Measurements from ENCODE around the gene NUP214. TPM values are rescaled to one million over a fixed set of nuclear protein-coding genes. Genes with fewer than 3 reads are reported as not detected.

NUP214 gene
- total RNA-seq, 1 experiment from 2014 or later, result 25.6 TPM

DNA sequence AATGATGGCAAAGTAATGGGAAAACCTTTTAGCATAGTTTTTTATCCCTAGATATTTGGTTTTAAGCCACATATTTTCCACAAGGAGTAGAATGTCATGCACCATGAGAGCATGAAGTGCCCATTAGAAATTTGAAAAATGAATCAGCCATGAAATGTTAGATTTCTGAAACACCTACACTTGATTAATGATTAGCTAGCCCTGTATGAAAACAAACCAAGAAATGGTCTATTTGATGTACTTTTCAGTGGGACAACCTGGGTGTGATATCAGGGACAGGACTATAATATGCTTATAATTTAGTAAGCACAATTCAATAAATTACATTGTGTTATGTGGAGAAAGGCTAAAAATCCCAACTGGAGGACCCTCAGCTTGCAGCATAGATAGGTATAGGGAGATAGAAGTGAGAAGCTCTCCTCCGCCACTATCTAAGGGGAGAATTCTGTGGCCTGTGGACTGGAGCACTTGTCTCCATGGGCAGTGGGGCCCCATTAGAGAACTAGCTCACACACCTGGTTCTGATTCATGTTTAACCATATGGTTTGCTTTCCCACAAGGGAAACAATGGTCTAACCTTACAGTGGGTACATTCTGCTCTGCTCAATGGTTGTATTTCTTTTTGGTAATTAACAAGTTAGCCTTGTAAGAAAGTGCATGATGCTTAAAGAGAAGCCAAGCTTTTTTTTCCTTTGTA is 35.2 kb downstream of the NUP214 start:
- CTCF ChIA-PET, result no interaction called here
- H3K27ac ChIP-seq (ENCODE audit: low read length), result no peak overlapping the region
- H3K4me1 ChIP-seq (ENCODE audit: insufficient read depth, low read length), result no peaks in the 10 kb centered on the region
- no peaks in the 10 kb centered on the region for H3F3A ChIP-seq (ENCODE audit: low read length, unreplicated experiment)
- no peaks in the 10 kb centered on the region for H3K9me2 ChIP-seq (replicated peaks; ENCODE audit: low read length)
- no peaks in the 10 kb centered on the region for H4K20me1 ChIP-seq (ENCODE audit: low read length)
- intact Hi-C loops (cut with micrococcal nuclease), result no loop called here
- H3K79me2 ChIP-seq (ENCODE audit: low read length), result no peaks in the 10 kb centered on the region
- H2AFZ ChIP-seq (ENCODE audit: low read length), result no peak overlapping the region
- H3K4me3 ChIP-seq (ENCODE audit: low read length), result no peak overlapping the region
- no peaks in the 10 kb centered on the region for H3K9me3 ChIP-seq (ENCODE audit: low read length)
- H3K4me2 ChIP-seq (ENCODE audit: low read length), result no peak overlapping the region
- no TSS peak for BruUV-seq (replicated peaks)
- no peak for ATAC-seq
- no peak for DNase-seq
- TF ChIP-seq, protein P1, sequence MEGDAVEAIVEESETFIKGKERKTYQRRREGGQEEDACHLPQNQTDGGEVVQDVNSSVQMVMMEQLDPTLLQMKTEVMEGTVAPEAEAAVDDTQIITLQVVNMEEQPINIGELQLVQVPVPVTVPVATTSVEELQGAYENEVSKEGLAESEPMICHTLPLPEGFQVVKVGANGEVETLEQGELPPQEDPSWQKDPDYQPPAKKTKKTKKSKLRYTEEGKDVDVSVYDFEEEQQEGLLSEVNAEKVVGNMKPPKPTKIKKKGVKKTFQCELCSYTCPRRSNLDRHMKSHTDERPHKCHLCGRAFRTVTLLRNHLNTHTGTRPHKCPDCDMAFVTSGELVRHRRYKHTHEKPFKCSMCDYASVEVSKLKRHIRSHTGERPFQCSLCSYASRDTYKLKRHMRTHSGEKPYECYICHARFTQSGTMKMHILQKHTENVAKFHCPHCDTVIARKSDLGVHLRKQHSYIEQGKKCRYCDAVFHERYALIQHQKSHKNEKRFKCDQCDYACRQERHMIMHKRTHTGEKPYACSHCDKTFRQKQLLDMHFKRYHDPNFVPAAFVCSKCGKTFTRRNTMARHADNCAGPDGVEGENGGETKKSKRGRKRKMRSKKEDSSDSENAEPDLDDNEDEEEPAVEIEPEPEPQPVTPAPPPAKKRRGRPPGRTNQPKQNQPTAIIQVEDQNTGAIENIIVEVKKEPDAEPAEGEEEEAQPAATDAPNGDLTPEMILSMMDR (conservative IDR thresholded peaks at IDR 0.05; ENCODE audit: low read depth, low read length), result no peak
- TF ChIP-seq EZH2phosphoT487 (IDR thresholded peaks at IDR 0.05; ENCODE audit: borderline replicate concordance, low read length) (no peak), EZH2 (IDR thresholded peaks at IDR 0.05; ENCODE audit: low read length, unreplicated experiment) (no peak)
- peaks cover 36% of the 10 kb centered on the region for H3K36me3 ChIP-seq (ENCODE audit: low read depth, low read length)
- POLR2A ChIA-PET (ENCODE audit: unreplicated experiment), result no interaction called here
- no peak overlapping the region for H3K9ac ChIP-seq (ENCODE audit: low read length)
- no peaks in the 10 kb centered on the region for H3K27me3 ChIP-seq (ENCODE audit: low read length)

DNA sequence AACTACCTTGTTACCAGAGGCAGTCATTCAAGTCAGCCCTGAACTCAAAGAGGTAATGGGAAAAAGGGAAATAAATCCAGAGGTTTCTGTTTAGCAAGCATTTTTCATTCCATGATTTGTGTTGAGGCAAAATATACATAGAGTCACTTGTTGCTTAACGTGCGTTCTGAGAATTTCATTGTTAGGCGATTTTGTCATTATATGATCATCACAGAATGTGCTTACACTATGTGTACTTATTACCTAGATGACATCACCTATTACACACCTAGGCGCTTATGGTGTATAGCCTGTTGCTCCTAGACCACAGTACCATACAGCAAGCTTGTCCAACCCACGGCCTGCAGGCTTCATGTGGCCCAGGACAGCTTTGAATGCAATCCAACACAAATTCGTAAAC is 36.2 kb downstream of the NUP214 start:
- DNase-seq (no peak), ATAC-seq (no peak)
- Histone ChIP-seq H3K4me3 (ENCODE audit: low read length) (no peak overlapping the region), H3K27me3 (ENCODE audit: low read length) (no peaks in the 10 kb centered on the region), H3K9me2 (replicated peaks; ENCODE audit: low read length) (no peaks in the 10 kb centered on the region), H2AFZ (ENCODE audit: low read length) (no peak overlapping the region), H3F3A (ENCODE audit: low read length, unreplicated experiment) (no peaks in the 10 kb centered on the region), H3K27ac (ENCODE audit: low read length) (no peak overlapping the region), H3K36me3 (ENCODE audit: low read depth, low read length) (peaks cover 42% of the 10 kb centered on the region), H3K4me1 (ENCODE audit: insufficient read depth, low read length) (no peaks in the 10 kb centered on the region), H3K79me2 (ENCODE audit: low read length) (no peaks in the 10 kb centered on the region), H4K20me1 (ENCODE audit: low read length) (no peaks in the 10 kb centered on the region), H3K9me3 (ENCODE audit: low read length) (no peaks in the 10 kb centered on the region), H3K4me2 (ENCODE audit: low read length) (no peak overlapping the region), H3K9ac (ENCODE audit: low read length) (no peak overlapping the region)
- ChIA-PET CTCF (no interaction called here), POLR2A (ENCODE audit: unreplicated experiment) (no interaction called here)
- intact Hi-C loops (cut with micrococcal nuclease), result no loop called here
- TF ChIP-seq EZH2 (IDR thresholded peaks at IDR 0.05; ENCODE audit: low read length, unreplicated experiment) (no peak), EZH2phosphoT487 (IDR thresholded peaks at IDR 0.05; ENCODE audit: borderline replicate concordance, low read length) (no peak)
- TF ChIP-seq, protein P1 (conservative IDR thresholded peaks at IDR 0.05; ENCODE audit: low read depth, low read length), result no peak
- no TSS peak for BruUV-seq (replicated peaks)

DNA sequence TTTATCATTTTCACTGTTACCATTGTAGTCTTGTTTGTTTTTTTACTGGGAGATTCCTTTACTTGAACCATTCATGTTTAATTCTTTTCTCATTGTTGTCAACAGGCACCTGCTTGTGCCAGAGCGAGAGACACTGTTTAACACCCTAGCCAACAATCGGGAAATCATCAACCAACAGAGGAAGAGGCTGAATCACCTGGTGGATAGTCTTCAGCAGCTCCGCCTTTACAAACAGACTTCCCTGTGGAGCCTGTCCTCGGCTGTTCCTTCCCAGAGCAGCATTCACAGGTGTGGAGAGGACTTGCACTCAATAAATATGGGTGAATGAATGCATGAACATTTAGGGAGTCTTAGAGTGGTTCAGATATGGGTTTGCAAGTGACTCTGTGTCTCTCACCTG is 37.5 kb downstream of the NUP214 start:
- POLR2A ChIA-PET (ENCODE audit: unreplicated experiment), result no interaction called here
- TF ChIP-seq EZH2phosphoT487 (IDR thresholded peaks at IDR 0.05; ENCODE audit: borderline replicate concordance, low read length), result no peak
- no peak for TF ChIP-seq EZH2 (IDR thresholded peaks at IDR 0.05; ENCODE audit: low read length, unreplicated experiment)
- TF ChIP-seq, protein P1 (conservative IDR thresholded peaks at IDR 0.05; ENCODE audit: low read depth, low read length), result no peak
- Histone ChIP-seq H4K20me1 (ENCODE audit: low read length) (no peaks in the 10 kb centered on the region), H3K79me2 (ENCODE audit: low read length) (no peaks in the 10 kb centered on the region), H3K4me3 (ENCODE audit: low read length) (no peak overlapping the region), H3K9me3 (ENCODE audit: low read length) (no peaks in the 10 kb centered on the region), H3K27me3 (ENCODE audit: low read length) (no peaks in the 10 kb centered on the region), H3K9me2 (replicated peaks; ENCODE audit: low read length) (no peaks in the 10 kb centered on the region), H3K36me3 (ENCODE audit: low read depth, low read length) (peaks cover 42% of the 10 kb centered on the region), H3K9ac (ENCODE audit: low read length) (no peak overlapping the region), H3F3A (ENCODE audit: low read length, unreplicated experiment) (no peaks in the 10 kb centered on the region), H3K27ac (ENCODE audit: low read length) (no peak overlapping the region), H2AFZ (ENCODE audit: low read length) (no peak overlapping the region), H3K4me1 (ENCODE audit: insufficient read depth, low read length) (no peaks in the 10 kb centered on the region), H3K4me2 (ENCODE audit: low read length) (no peak overlapping the region)
- no TSS peak for BruUV-seq (replicated peaks)
- DNase-seq (no peak), ATAC-seq (no peak)
- CTCF ChIA-PET, result no interaction called here
- intact Hi-C loops (cut with micrococcal nuclease), result no loop called here
